Gastroesophageal sphincter (tissue), 4 donors: ENCODE data around the gene UGT1A5. TPM values are rescaled to one million over a fixed set of nuclear protein-coding genes. Genes with fewer than 3 reads are reported as not detected.

Experiments
- ATAC-seq: fragments of 150-250 bp; one replicate; pipeline ENCODE4 v1.9.1; 2016; ENCODE audit warnings: mild to moderate bottlenecking, moderate library complexity
- H3K27ac ChIP-seq, 4 donors: fragments of 200-600 bp; sonication (generic) in 3 of 4; 1 replicate in 3 of 4; 2 replicates in 1 of 4; pipeline ENCODE4 v1.5.1; 2016 to 2019
- H3K27me3 ChIP-seq: fragments of 200-600 bp; sonication (generic); one replicate; pipeline ENCODE4 v1.5.1; 2019
- H3K36me3 ChIP-seq, 2 donors: fragments of 200-600 bp; sonication (generic); one replicate each; pipeline ENCODE4 v1.5.1; 2019; ENCODE audit warnings: control low read depth in 1 of 2
- H3K4me1 ChIP-seq, 3 donors: fragments of 200-600 bp; sonication (generic); 1 replicate in 2 of 3; 2 replicates in 1 of 3; pipeline ENCODE4 v1.5.1; 2016 to 2019; ENCODE audit warnings: control low read depth in 2 of 3
- H3K4me3 ChIP-seq, 2 donors: fragments of 200-600 bp; sonication (generic); one replicate each; pipeline ENCODE4 v1.5.1; 2019; ENCODE audit warnings: mild to moderate bottlenecking in 1 of 2, moderate library complexity in 1 of 2
- H3K9me3 ChIP-seq, 3 donors: fragments of 200-600 bp; sonication (generic); one replicate each; pipeline ENCODE4 v1.5.1; 2017 to 2019; ENCODE audit warnings: control low read depth in 2 of 3
- CTCF ChIP-seq, 4 experiments: fragments of 200-600 bp in 2 of 4; fragments of 450-650 bp in 2 of 4; sonication (generic) in 1 of 4; IDR thresholded peaks; one replicate each; pipeline ENCODE4 v1.5.1; 2017 to 2019; ENCODE audit warnings: antibody characterized with exemption in 4 of 4, mild to moderate bottlenecking in 2 of 4, moderate library complexity in 2 of 4
- EP300 ChIP-seq: sonication (generic); formaldehyde crosslinking; IDR thresholded peaks from one replicate; pipeline ENCODE4 v1.6.1; 2017; ENCODE audit warnings: antibody characterized with exemption, mild to moderate bottlenecking
- POLR2A ChIP-seq, 2 donors: fragments of 450-650 bp; IDR thresholded peaks; one replicate each; pipeline ENCODE4 v1.6.1; 2017; ENCODE audit warnings: antibody characterized with exemption in 2 of 2, mild to moderate bottlenecking in 2 of 2, moderate library complexity in 1 of 2
- POLR2AphosphoS5 ChIP-seq: sonication (generic); formaldehyde crosslinking; IDR thresholded peaks from one replicate; pipeline ENCODE4 v1.6.1; 2017; ENCODE audit warnings: antibody characterized with exemption
- WGBS, 2 donors: methylation state at CpG; one replicate each; pipeline ENCODE4 v1.1.5; 2018; ENCODE audit warnings: low coverage in 1 of 2; 5-methylcytosine and 5-hydroxymethylcytosine counted together
- total RNA-seq, 4 donors: library from RNA; depleted of rRNA; stranded (reverse); fragments of >200 nt; gene quantifications; one replicate each; pipeline ENCODE4 v1.1.0, GENCODE V29; 2016

Gene UGT1A5
- total RNA-seq, 4 donors from 2014 or later = not detected

- ATAC-seq = no peak
- no peak overlapping the region for H3K27ac ChIP-seq
- no peak for TF ChIP-seq CTCF (IDR thresholded peaks at IDR 0.05)
- TF ChIP-seq POLR2A (IDR thresholded peaks at IDR 0.05) = no peak
- WGBS, 2 donors = 65 to 76% methylated on average over 5 to 7 of the region's 7 CpGs
- no peak overlapping the region for H3K4me3 ChIP-seq
- H3K9me3 ChIP-seq = no peaks in the 10 kb centered on the region
- H3K4me1 ChIP-seq = no peaks in the 10 kb centered on the region
- H3K36me3 ChIP-seq = no peaks in the 10 kb centered on the region
- H3K27me3 ChIP-seq = no peaks in the 10 kb centered on the region
Measured at GRCh38 chr2:233756429-233757081, 43.8 kb downstream of the UGT1A5 start.

GRCh38 chr2:233758141-233758540, 45.4 kb downstream of the UGT1A5 start:
- Histone ChIP-seq H3K36me3 (no peaks in the 10 kb centered on the region), H3K4me1 (no peaks in the 10 kb centered on the region), H3K27ac (no peak overlapping the region), H3K27me3 (no peaks in the 10 kb centered on the region), H3K4me3 (no peak overlapping the region), H3K9me3 (no peaks in the 10 kb centered on the region)
- no peak for TF ChIP-seq POLR2A (IDR thresholded peaks at IDR 0.05)
- TF ChIP-seq CTCF (IDR thresholded peaks at IDR 0.05) = no peak
- TF ChIP-seq POLR2AphosphoS5 = no peak
- no peak for TF ChIP-seq EP300
- ATAC-seq = no peak

GRCh38 chr2:233758849-233759248, 46.1 kb downstream of the UGT1A5 start:
- ATAC-seq = no peak
- Histone ChIP-seq H3K4me3 (no peak overlapping the region), H3K36me3 (no peaks in the 10 kb centered on the region), H3K27me3 (no peaks in the 10 kb centered on the region), H3K9me3 (no peaks in the 10 kb centered on the region), H3K4me1 (no peaks in the 10 kb centered on the region), H3K27ac (no peak overlapping the region)
- TF ChIP-seq POLR2AphosphoS5 = no peak
- TF ChIP-seq POLR2A (IDR thresholded peaks at IDR 0.05) = no peak
- no peak for TF ChIP-seq EP300
- TF ChIP-seq CTCF (IDR thresholded peaks at IDR 0.05) = no peak
- WGBS, 2 donors = 85% methylated on average over 2 of the region's 2 CpGs; no CpG with 5 or more reads in 1 of the 2 donors

- Histone ChIP-seq H3K9me3 (no peaks in the 10 kb centered on the region), H3K27ac (no peak within 1 kb of the TSS), H3K27me3 (peaks cover 9% of the 10 kb centered on the region)
Measured at GRCh38 chr2:233760043-233760442, 47.3 kb downstream of the UGT1A5 start, which contains the start of gene UGT1A1. Gene UGT1A1, plus strand, starts transcription at chr2:233760270. Its CDS starts 18 bp downstream, at chr2:233760288.

More at GRCh38 chr2:233760043-233760442, 47.3 kb downstream of the UGT1A5 start, which contains the start of gene UGT1A1:
- Histone ChIP-seq H3K4me3 (no peak within 1 kb of the TSS), H3K4me1 (no peaks in the 10 kb centered on the region), H3K36me3 (no peaks in the 10 kb centered on the region)
- ATAC-seq = no peak
- TF ChIP-seq POLR2AphosphoS5 (no peak), EP300 (no peak), POLR2A (IDR thresholded peaks at IDR 0.05) (no peak), CTCF (IDR thresholded peaks at IDR 0.05) (no peak)
- 97 to 100% methylated on average over 1 to 6 of the region's 6 CpGs for WGBS, 2 donors
